Liver (tissue), 3 donors: ENCODE measurements around the gene CASP14.
"Not testable (repeated sequence)": the region's sequence is repeated elsewhere in the genome, so short reads cannot be mapped to it uniquely, and the experiment has no call there.

Experiments
- EGR1 ChIP-seq, 2 donors: IDR thresholded peaks; 2 replicates each; pipeline ENCODE4 v1.6.1; 2016 to 2018; ENCODE audit warnings: antibody characterized with exemption in 2 of 2, low read depth in 2 of 2
- RAD21 ChIP-seq, 2 donors: IDR thresholded peaks; 2 replicates each; pipeline ENCODE4 v1.6.1; 2016; ENCODE audit warnings: antibody characterized with exemption in 2 of 2, mild to moderate bottlenecking in 2 of 2
- RXRA ChIP-seq, 2 donors: IDR thresholded peaks; 2 replicates each; pipeline ENCODE4 v1.6.1; 2017 to 2018; ENCODE audit warnings: antibody characterized with exemption in 2 of 2, mild to moderate bottlenecking in 1 of 2
- SP1 ChIP-seq: IDR thresholded peaks from 2 replicates; pipeline ENCODE4 v1.6.1; 2018; ENCODE audit warnings: antibody characterized with exemption, mild to moderate bottlenecking
- TAF1 ChIP-seq: conservative IDR thresholded peaks from 2 replicates; pipeline ENCODE4 v1.6.1; 2016; ENCODE audit warnings: antibody characterized with exemption, mild to moderate bottlenecking
- TF ChIP-seq, protein P1 (sequence below): fragments of 150-350 bp; IDR thresholded peaks from 2 replicates; pipeline ENCODE4 v1.5.1; 2017; ENCODE audit warnings: improper control_type of control experiment, low read depth, low read length; ENCODE audit not compliant: missing input control
- TF ChIP-seq, protein P2 (sequence below): IDR thresholded peaks from 2 replicates; pipeline ENCODE4 v1.6.1; 2016; ENCODE audit warnings: antibody characterized with exemption, mild to moderate bottlenecking
- donor health status: healthy.
- donor health status: healthy.

DNA sequence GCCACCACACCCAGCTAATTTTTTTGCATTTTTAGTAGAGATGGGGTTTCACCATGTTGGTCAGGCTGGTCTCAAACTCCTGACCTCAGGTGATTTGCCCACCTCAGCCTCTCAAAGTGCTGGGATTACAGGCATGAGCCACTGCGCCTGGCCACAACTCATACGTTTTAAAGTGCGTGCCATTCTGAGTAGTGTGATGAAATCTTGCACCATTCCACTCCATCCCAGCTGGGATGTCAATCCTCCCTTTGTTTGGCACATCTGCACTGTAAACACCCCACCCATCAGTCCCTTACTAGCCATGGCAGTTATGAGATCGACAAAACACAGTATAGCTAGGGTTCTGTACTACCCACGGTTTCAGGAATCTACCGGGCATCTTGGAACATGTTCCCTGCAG, 48.7 kb downstream of the CASP14 start:
- not testable (repeated sequence) for TF ChIP-seq RXRA (IDR thresholded peaks at IDR 0.05); SP1; EGR1 (IDR thresholded peaks at IDR 0.05; ENCODE audit: low read depth in 2 of 2); TAF1; RAD21 (IDR thresholded peaks at IDR 0.05)
- TF ChIP-seq, protein P1, sequence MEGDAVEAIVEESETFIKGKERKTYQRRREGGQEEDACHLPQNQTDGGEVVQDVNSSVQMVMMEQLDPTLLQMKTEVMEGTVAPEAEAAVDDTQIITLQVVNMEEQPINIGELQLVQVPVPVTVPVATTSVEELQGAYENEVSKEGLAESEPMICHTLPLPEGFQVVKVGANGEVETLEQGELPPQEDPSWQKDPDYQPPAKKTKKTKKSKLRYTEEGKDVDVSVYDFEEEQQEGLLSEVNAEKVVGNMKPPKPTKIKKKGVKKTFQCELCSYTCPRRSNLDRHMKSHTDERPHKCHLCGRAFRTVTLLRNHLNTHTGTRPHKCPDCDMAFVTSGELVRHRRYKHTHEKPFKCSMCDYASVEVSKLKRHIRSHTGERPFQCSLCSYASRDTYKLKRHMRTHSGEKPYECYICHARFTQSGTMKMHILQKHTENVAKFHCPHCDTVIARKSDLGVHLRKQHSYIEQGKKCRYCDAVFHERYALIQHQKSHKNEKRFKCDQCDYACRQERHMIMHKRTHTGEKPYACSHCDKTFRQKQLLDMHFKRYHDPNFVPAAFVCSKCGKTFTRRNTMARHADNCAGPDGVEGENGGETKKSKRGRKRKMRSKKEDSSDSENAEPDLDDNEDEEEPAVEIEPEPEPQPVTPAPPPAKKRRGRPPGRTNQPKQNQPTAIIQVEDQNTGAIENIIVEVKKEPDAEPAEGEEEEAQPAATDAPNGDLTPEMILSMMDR = not testable (repeated sequence)
- TF ChIP-seq, protein P2, sequence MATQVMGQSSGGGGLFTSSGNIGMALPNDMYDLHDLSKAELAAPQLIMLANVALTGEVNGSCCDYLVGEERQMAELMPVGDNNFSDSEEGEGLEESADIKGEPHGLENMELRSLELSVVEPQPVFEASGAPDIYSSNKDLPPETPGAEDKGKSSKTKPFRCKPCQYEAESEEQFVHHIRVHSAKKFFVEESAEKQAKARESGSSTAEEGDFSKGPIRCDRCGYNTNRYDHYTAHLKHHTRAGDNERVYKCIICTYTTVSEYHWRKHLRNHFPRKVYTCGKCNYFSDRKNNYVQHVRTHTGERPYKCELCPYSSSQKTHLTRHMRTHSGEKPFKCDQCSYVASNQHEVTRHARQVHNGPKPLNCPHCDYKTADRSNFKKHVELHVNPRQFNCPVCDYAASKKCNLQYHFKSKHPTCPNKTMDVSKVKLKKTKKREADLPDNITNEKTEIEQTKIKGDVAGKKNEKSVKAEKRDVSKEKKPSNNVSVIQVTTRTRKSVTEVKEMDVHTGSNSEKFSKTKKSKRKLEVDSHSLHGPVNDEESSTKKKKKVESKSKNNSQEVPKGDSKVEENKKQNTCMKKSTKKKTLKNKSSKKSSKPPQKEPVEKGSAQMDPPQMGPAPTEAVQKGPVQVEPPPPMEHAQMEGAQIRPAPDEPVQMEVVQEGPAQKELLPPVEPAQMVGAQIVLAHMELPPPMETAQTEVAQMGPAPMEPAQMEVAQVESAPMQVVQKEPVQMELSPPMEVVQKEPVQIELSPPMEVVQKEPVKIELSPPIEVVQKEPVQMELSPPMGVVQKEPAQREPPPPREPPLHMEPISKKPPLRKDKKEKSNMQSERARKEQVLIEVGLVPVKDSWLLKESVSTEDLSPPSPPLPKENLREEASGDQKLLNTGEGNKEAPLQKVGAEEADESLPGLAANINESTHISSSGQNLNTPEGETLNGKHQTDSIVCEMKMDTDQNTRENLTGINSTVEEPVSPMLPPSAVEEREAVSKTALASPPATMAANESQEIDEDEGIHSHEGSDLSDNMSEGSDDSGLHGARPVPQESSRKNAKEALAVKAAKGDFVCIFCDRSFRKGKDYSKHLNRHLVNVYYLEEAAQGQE = not testable (repeated sequence)
